GM12865 (cell line): ENCODE data around the gene DTNB.

Experiments
- DNase-seq: peaks from one replicate; pipeline ENCODE4 v3.0.0; 2010; ENCODE audit warnings: low read depth
- H3K4me3 ChIP-seq: 2 replicates; pipeline ENCODE4 v1.5.1; 2011; ENCODE audit warnings: mild to moderate bottlenecking, low read depth, low read length, control low read depth
- TF ChIP-seq, protein P1 (sequence below): IDR thresholded peaks from 2 replicates; pipeline ENCODE4 v1.5.1; 2011; ENCODE audit warnings: low read length, control low read depth, low read depth, inconsistent platforms; ENCODE audit not compliant: insufficient read depth; ENCODE audit errors: missing control alignments

Gene DTNB

GRCh38 chr2:25654801-25655200 lies 18.6 kb downstream of the DTNB start:
- DNase-seq = no peak
- no peak overlapping the region for H3K4me3 ChIP-seq
- TF ChIP-seq, protein P1, sequence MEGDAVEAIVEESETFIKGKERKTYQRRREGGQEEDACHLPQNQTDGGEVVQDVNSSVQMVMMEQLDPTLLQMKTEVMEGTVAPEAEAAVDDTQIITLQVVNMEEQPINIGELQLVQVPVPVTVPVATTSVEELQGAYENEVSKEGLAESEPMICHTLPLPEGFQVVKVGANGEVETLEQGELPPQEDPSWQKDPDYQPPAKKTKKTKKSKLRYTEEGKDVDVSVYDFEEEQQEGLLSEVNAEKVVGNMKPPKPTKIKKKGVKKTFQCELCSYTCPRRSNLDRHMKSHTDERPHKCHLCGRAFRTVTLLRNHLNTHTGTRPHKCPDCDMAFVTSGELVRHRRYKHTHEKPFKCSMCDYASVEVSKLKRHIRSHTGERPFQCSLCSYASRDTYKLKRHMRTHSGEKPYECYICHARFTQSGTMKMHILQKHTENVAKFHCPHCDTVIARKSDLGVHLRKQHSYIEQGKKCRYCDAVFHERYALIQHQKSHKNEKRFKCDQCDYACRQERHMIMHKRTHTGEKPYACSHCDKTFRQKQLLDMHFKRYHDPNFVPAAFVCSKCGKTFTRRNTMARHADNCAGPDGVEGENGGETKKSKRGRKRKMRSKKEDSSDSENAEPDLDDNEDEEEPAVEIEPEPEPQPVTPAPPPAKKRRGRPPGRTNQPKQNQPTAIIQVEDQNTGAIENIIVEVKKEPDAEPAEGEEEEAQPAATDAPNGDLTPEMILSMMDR = no peak

DNA sequence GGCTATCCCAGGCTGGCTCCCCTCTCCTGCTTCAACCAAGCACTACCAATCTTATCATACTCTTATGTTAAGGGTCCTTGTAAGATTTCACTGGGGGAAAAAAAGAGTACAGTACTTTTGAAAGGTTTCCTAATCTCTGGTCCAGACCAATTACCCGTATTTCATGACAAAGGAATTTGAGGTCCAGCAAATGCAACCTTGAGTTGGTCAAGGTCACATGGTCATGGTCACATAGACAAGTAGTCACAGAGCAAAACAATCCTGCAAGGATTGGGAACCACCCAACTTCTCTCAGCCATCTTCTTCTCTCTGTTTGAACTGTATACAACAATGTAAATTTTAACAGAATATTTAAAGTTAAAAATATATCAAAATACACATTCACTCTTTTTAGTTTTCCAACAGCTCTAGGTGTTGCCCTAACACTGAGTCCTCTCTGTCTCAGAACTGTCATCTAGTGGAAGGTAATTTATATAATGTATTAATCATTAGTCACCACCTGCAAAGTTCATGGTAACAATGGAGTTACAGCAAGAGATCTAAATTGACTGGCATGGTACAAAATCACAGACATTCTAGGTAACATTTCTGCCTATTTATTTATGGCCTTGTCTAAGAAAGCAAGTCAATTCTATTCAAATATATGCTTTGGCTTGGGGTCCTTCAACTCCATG lies 21.5 kb downstream of the DTNB start:
- no peak for DNase-seq
- no peak overlapping the region for H3K4me3 ChIP-seq
- TF ChIP-seq, protein P1 = no peak

DNA sequence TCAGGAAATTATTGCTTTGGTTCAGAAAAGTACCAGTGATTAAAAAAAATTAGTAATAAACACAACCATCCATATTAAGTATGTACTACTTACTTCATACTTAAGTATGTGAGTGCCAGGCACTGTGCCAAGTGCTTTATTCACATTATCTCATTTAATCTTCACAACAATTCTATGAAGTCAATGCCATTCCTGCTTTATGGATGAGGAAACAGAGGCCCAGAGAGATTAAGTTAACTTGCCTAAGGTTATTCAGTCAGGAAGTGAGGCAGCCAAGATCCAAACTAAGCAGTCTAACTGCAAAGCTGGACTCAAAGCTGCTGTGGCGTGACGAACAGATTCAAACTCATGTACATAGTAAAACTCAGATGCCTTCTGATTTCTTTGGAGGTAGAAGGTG lies 22.3 kb downstream of the DTNB start:
- no peak for DNase-seq
- H3K4me3 ChIP-seq = no peak overlapping the region

DNA sequence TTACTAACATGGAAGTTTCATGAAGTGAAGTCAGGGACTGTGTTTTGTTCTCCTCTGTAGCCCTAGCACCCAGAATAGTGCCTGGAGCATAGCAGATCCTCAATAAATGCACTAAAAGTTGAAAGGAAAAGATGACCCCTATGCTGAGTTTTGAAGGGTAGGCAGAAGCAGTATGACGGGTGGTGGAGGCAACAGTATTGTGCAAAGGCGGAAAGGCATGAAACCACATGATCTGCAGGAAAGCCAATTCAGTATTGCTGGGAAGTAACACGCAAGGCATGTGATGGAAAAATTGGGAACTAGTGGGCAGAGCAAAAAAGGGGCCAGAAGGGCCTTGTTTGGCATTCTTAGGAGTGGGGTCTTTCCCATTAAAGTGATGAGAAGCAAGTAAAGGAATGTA lies 23.1 kb downstream of the DTNB start:
- TF ChIP-seq, protein P1 = no peak
- no peak overlapping the region for H3K4me3 ChIP-seq
- DNase-seq = no peak

More for the DNA sequence above, 22.3 kb downstream of the DTNB start:
- TF ChIP-seq, protein P1 = no peak

DNA sequence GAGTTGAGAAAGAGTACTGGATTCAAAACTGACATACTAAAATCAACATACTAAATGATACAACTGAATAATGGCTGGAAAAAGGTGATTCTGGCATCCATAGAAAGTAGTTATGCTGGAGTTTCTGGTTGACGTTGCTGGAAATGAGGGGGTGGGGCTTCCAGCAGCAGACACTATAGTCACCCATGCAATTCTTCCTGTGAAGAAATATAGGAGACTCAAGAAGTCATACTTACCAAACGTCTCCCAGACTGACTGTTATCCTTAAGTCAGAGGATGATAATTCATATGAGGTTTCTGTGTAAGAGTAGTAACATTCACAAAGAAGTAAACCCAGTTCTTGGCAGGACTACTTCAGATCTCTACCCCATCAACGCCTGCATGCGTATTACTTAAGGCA lies 23.6 kb downstream of the DTNB start:
- DNase-seq = no peak
- TF ChIP-seq, protein P1 = no peak
- no peak overlapping the region for H3K4me3 ChIP-seq

GRCh38 chr2:25642298-25642697 lies 31.1 kb downstream of the DTNB start:
- TF ChIP-seq, protein P1 = no peak
- DNase-seq = no peak
- no peak overlapping the region for H3K4me3 ChIP-seq

DNA sequence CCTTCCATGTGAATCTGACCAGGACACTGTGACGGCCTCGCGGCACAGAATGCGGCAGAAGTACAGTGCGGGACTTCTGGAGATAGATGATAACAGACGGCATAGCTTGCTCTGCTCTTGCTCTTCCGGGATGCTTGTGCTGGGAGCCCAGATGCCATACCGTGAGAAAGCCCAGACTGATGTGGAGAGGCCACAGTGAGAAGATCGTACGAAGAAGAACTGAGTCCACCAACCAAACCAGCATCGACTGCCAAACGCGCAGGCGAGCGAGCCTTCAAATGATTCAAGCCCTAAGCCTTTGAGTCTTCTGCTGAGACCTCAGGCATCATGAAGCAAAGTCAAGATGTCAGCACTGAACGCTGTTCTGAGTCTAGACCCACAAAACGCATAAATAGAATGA lies 33.7 kb downstream of the DTNB start:
- H3K4me3 ChIP-seq = no peak overlapping the region
- DNase-seq = no peak
- TF ChIP-seq, protein P1 = no peak
